Fibroblast of villous mesenchyme (primary cell): ENCODE data around the gene GRK3. TPM values are rescaled to one million over a fixed set of nuclear protein-coding genes. Genes with fewer than 3 reads are reported as not detected.

Experiments
- DNase-seq: peaks from one replicate; pipeline ENCODE4 v3.0.0-alpha.2; 2010; ENCODE audit warnings: low read depth
- H3K4me3 ChIP-seq: 2 replicates; pipeline ENCODE4 v1.5.1; 2011; ENCODE audit warnings: low read depth, mild to moderate bottlenecking, low read length
- CTCF ChIP-seq: IDR thresholded peaks from 2 replicates; pipeline ENCODE4 v1.5.1; 2012; ENCODE audit warnings: low read depth, mild to moderate bottlenecking, low read length; ENCODE audit not compliant: insufficient read depth
- total RNA-seq: library from RNA; depleted of rRNA; stranded (reverse); fragments of >200 nt; gene quantifications from 2 replicates; pipeline ENCODE4 v1.2.3, GENCODE V29; 2012

GRK3 gene
- total RNA-seq, 1 donor: 1.7 TPM

GRCh38 chr22:25698461-25698860 lies 134.0 kb downstream of the GRK3 start:
- no peak for DNase-seq
- no peak for TF ChIP-seq CTCF

DNA sequence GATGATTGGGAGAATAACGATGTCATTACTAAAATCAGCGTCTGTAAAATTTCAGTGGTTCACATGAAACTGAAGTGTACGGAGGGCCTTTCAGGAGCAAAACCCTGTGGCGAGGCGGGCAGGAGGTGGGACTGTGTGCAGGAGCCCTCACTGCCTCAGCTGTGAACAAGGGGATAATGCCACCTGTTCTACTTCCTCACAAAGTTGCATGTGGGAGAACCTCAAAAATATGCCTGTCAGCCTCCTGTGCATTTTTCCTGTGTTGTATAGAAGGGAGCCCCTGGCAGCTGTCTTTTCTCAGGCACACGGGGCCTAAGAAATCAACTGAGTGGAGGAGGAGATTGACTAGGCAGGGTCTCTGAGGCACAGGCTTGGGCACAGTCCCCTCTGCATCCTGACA lies 134.5 kb downstream of the GRK3 start:
- no peak overlapping the region for H3K4me3 ChIP-seq
- no peak for TF ChIP-seq CTCF
- no peak for DNase-seq

More at GRCh38 chr22:25698461-25698860, 134.0 kb downstream of the GRK3 start:
- H3K4me3 ChIP-seq: no peak overlapping the region

GRCh38 chr22:25701056-25701780 lies 136.7 kb downstream of the GRK3 start:
- no peak for TF ChIP-seq CTCF
- peak; percentile 34 for DNase-seq
- H3K4me3 ChIP-seq: no peak overlapping the region

DNA sequence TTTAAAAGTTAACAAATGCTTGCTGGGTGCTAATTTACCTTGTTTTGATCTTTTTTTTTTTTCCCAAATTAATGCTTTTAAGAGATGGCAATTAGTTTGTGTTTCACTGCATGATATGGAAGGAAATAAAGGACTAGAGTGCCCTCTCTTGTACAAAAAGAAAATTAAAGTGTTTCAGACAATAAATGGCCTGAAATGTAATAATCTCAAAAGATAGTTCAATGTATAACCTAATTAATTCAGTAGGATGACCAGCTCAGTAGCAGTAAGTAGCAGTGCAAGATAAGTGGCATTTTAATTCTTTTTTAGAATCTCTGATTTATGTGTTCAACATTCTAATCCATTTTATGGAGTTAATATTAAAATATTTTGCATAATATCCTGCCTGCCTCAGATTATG lies 137.6 kb downstream of the GRK3 start:
- no peak overlapping the region for H3K4me3 ChIP-seq
- peak; percentile 36 for DNase-seq
- TF ChIP-seq CTCF: peak; percentile 38

- no peak overlapping the region for H3K4me3 ChIP-seq
- no peak for TF ChIP-seq CTCF
- no peak for DNase-seq
These were observed 138.2 kb downstream of the GRK3 start for GRCh38 chr22:25702571-25703167.

- no peak for TF ChIP-seq CTCF
- no peak overlapping the region for H3K4me3 ChIP-seq
- no peak for DNase-seq
These were observed 140.2 kb downstream of the GRK3 start for GRCh38 chr22:25704701-25705100.
